Esophagus muscularis mucosa (tissue), 3 donors: ENCODE results near the gene ATG13.

Source experiments
- POLR2AphosphoS5 ChIP-seq, 2 donors: sonication (generic); formaldehyde crosslinking; IDR thresholded peaks; one replicate each; pipeline ENCODE4 v1.6.1; 2017; ENCODE audit warnings: antibody characterized with exemption in 2 of 2
- TF ChIP-seq, protein P1 (sequence below), 3 experiments: fragments of 200-600 bp in 2 of 3; fragments of 450-650 bp in 1 of 3; sonication (generic) in 2 of 3; IDR thresholded peaks; one replicate each; pipeline ENCODE4 v1.5.1; 2017 to 2019; ENCODE audit warnings: antibody characterized with exemption in 3 of 3, mild to moderate bottlenecking in 2 of 3, moderate library complexity in 1 of 3

DNA sequence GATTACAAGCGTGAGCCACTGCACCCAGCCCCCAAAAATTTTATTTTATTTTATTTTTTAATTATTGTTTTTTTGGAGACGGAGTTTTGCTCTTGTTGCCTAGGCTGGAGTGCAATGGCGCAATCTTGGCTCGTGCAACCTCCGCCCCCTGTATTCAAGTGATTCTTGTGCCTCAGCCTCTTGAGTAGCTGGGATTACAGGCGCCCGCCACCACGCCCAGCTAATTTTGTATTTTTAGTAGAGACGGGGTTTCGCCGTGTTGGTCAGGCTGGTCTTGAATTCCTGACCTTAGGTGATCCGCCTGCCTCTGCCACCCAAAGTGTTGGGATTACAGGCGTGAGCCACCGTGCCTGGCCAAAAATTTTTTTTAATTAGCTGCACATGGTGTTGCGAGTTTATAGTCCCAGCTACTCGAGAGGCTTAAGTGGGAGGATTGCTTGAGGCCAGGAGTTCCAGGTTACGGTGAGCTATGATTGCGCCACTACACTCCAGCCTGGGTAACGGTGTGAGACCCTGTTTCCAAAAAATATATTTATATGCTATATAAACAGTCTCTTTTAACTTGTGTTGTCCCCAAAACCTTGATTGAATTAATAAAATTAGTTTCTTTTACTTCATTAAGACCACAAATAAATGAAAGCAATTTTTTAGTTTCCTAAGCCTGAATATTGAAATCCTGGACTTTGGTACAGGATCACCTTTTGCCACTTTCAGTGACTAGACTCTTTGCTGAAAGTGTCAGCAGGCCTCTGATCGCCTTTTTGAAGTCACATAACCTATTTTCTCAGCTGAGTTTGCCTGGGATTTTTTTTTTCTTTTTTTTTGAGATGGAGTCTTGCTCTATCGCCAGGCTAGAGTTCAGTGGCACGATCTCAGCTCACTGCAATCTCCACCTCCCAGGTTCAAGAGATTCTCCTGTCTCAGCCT lies 16.2 kb downstream of the ATG13 start:
- no peak for TF ChIP-seq POLR2AphosphoS5 (IDR thresholded peaks at IDR 0.05)
- TF ChIP-seq, protein P1, sequence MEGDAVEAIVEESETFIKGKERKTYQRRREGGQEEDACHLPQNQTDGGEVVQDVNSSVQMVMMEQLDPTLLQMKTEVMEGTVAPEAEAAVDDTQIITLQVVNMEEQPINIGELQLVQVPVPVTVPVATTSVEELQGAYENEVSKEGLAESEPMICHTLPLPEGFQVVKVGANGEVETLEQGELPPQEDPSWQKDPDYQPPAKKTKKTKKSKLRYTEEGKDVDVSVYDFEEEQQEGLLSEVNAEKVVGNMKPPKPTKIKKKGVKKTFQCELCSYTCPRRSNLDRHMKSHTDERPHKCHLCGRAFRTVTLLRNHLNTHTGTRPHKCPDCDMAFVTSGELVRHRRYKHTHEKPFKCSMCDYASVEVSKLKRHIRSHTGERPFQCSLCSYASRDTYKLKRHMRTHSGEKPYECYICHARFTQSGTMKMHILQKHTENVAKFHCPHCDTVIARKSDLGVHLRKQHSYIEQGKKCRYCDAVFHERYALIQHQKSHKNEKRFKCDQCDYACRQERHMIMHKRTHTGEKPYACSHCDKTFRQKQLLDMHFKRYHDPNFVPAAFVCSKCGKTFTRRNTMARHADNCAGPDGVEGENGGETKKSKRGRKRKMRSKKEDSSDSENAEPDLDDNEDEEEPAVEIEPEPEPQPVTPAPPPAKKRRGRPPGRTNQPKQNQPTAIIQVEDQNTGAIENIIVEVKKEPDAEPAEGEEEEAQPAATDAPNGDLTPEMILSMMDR (IDR thresholded peaks at IDR 0.05) = no peak
